T follicular helper cell (primary cell): Measurements from ENCODE around the gene GRIA1.
"Not testable (repeated sequence)": the region's sequence is repeated elsewhere in the genome, so short reads cannot be mapped to it uniquely, and the experiment has no call there.

Experiments
- DNase-seq: peaks from one replicate; pipeline ENCODE4 v3.0.0-alpha.2; 2020; ENCODE audit warnings: low read depth

Gene GRIA1

GRCh38 chr5:153831973-153832372 lies 341.5 kb downstream of the GRIA1 start:
- no peak for DNase-seq

GRCh38 chr5:153835891-153836515 lies 345.5 kb downstream of the GRIA1 start:
- no peak for DNase-seq

DNA sequence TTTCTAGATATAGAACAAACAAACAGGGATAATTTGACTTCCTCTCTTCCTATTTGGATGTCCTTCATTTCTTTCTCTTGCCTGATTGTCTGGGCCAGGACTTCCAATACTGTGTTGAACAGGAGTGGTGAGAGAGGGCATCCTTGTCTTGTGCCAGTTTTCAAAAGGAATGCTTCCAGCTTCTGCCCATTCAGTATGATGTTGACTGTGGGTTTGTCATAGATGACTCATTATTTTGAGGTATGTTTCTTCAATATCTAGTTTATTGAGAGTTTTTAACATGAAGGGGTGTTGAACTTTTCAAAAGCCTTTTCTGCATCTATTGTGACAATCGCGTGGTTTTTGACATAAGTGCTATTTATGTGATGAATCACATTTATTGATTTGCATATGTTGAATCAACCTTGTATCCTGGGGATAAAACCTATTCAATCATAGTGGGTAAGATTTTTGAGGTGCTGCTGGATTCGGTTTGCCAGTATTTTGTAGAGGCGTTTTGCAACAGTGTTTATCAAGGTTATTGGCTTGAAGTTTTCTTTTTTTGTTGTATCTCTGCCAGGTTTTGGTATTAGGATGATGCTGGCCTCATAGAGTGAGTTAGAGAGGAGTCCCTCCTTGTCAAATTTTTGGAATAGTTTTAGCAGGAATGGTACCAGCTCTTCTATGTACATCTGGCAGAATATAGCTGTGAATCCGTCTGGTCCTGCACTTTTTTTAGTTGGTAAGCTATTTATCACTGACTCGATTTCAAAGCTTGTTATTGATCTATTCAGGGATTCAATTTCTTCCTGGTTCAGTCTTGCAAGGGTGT lies 359.0 kb downstream of the GRIA1 start:
- not testable (repeated sequence) for DNase-seq

GRCh38 chr5:153860195-153860886 lies 369.9 kb downstream of the GRIA1 start:
- no peak for DNase-seq

DNA sequence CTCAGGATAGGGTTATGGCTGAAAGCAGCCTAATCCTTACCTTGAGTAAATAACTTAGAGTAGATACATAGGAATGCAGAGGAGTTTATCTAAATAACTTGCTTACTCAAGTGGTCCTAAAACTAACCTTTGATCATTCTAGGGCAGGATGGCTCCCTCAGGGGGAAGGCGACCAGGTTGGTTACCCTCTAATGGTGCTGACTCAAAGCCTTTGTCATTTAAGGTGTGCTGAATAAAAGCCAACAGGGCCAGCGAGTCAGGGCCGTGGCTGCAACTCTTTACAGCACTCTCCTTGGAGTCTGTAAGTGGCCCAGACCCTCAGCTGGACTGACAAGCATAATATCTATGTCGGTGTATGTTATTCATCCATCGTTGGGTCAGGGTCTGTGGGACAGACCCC lies 372.4 kb downstream of the GRIA1 start:
- not testable (repeated sequence) for DNase-seq
